HepG2 (cell line): ENCODE measurements around the gene CDC42EP1. TPM values are rescaled to one million over a fixed set of nuclear protein-coding genes. Genes with fewer than 3 reads are reported as not detected.

ENCODE experiments used
- BORCS8-MEF2B ChIP-seq: sonication (generic); formaldehyde crosslinking; IDR thresholded peaks from 2 replicates; pipeline ENCODE4 v1.8.0; 2022; ENCODE audit warnings: mild to moderate bottlenecking, missing genetic modification reagents
- BRD4 ChIP-seq: sonication (generic); formaldehyde crosslinking; IDR thresholded peaks from 2 replicates; pipeline ENCODE4 v1.4.0; 2020; ENCODE audit warnings: missing genetic modification reagents
- DPF2 ChIP-seq: sonication (generic); formaldehyde crosslinking; IDR thresholded peaks from 2 replicates; pipeline ENCODE4 v1.4.0; 2020; ENCODE audit warnings: mild to moderate bottlenecking, low read depth, missing genetic modification reagents, borderline replicate concordance
- FIP1L1 ChIP-seq: fragments of 200-400 bp; formaldehyde crosslinking; IDR thresholded peaks from 2 replicates; pipeline ENCODE4 v1.6.1; 2018; ENCODE audit warnings: low read depth, mild to moderate bottlenecking, low read length, moderate library complexity, borderline replicate concordance; ENCODE audit not compliant: insufficient read depth
- FOXK1 ChIP-seq: sonication (generic); formaldehyde crosslinking; IDR thresholded peaks from 2 replicates; pipeline ENCODE4 v1.4.0; 2020; ENCODE audit warnings: low read depth, missing genetic modification reagents, borderline replicate concordance
- HDAC2 ChIP-seq: sonication (generic); formaldehyde crosslinking; IDR thresholded peaks from 2 replicates; pipeline ENCODE4 v1.4.0; 2020; ENCODE audit warnings: missing genetic modification reagents
- HINFP ChIP-seq: sonication (generic); formaldehyde crosslinking; IDR thresholded peaks from 2 replicates; pipeline ENCODE4 v1.4.0; 2020; ENCODE audit warnings: low read depth, mild to moderate bottlenecking, missing genetic modification reagents
- HNRNPL ChIP-seq: fragments of 200-400 bp; formaldehyde crosslinking; IDR thresholded peaks from 2 replicates; pipeline ENCODE4 v1.6.1; 2017; ENCODE audit warnings: mild to moderate bottlenecking, low read depth, low read length
- KDM2A ChIP-seq: sonication (generic); formaldehyde crosslinking; IDR thresholded peaks from 2 replicates; pipeline ENCODE4 v1.4.0; 2020; ENCODE audit warnings: low read depth, missing genetic modification reagents, borderline replicate concordance
- MAZ ChIP-seq, 2 experiments: sonication (generic) in 1 of 2; formaldehyde crosslinking in 1 of 2; IDR thresholded peaks; 2 replicates each; pipeline versions ENCODE4 v1.5.0 to v1.6.1; 2012 to 2020; ENCODE audit warnings: low read depth in 2 of 2, mild to moderate bottlenecking in 2 of 2, borderline replicate concordance in 1 of 2, improper control_type of control experiment in 1 of 2, low read length in 1 of 2, missing genetic modification reagents in 1 of 2, moderate library complexity in 1 of 2
- MED8 ChIP-seq: sonication (generic); formaldehyde crosslinking; IDR thresholded peaks from 2 replicates; pipeline ENCODE4 v1.8.1; 2023; ENCODE audit warnings: mild to moderate bottlenecking, missing genetic modification reagents; ENCODE audit not compliant: insufficient replicate concordance
- NR2F2 ChIP-seq: IDR thresholded peaks from 2 replicates; pipeline ENCODE4 v1.6.1; 2012; ENCODE audit warnings: low read depth, inconsistent platforms, borderline replicate concordance
- PLRG1 ChIP-seq: fragments of 450-650 bp; conservative IDR thresholded peaks from 2 replicates; pipeline ENCODE4 v1.6.1; 2016
- PPARG ChIP-seq: conservative IDR thresholded peaks from 2 replicates; pipeline ENCODE4 v1.6.1; 2016; ENCODE audit warnings: missing biosample characterization, missing genetic modification reagents
- SRF ChIP-seq: IDR thresholded peaks from 2 replicates; pipeline ENCODE4 v1.6.1; 2011; ENCODE audit warnings: mild to moderate bottlenecking, low read depth, low read length, moderate library complexity
- ZNF660 ChIP-seq: sonication (generic); formaldehyde crosslinking; IDR thresholded peaks from 2 replicates; pipeline ENCODE4 v1.5.1; 2020; ENCODE audit warnings: mild to moderate bottlenecking, low read depth, missing genetic modification reagents, borderline replicate concordance
- ZNF710 ChIP-seq: sonication (generic); formaldehyde crosslinking; IDR thresholded peaks from 2 replicates; pipeline ENCODE4 v1.5.0; 2020; ENCODE audit warnings: mild to moderate bottlenecking, missing genetic modification reagents, borderline replicate concordance
- ZSCAN20 ChIP-seq: sonication (generic); formaldehyde crosslinking; IDR thresholded peaks from 2 replicates; pipeline ENCODE4 v1.4.0; 2020; ENCODE audit warnings: missing genetic modification reagents, mild to moderate bottlenecking, borderline replicate concordance
- polyA plus RNA-seq, 8 experiments: library from polyadenylated mRNA; depleted of rRNA in 3 of 8; stranded (reverse) in 7 of 8; unstranded in 1 of 8; fragments of >200 nt; fragmentation: Illumina TruSeq in 4 of 8; extraction: Trizol in 4 of 8; gene quantifications; 2 replicates each; pipeline versions ENCODE4 v1.2.1 to v1.2.3, GENCODE V29; 2011 to 2016; ENCODE audit warnings: low read depth in 4 of 8, missing spikeins in 1 of 8, mixed read lengths in 1 of 8; ENCODE audit not compliant: insufficient read depth in 1 of 8
- total RNA-seq, 5 experiments: library from RNA; depleted of rRNA; stranded (reverse); fragments of >200 nt; fragmentation: Illumina TruSeq; extraction: Trizol; gene quantifications; 2 replicates each; pipeline ENCODE4 v1.2.3, GENCODE V29; 2016; ENCODE audit warnings: low read depth in 1 of 5
- TF ChIP-seq, protein P1 (sequence below): sonication (generic); formaldehyde crosslinking; IDR thresholded peaks from 2 replicates; pipeline ENCODE4 v1.4.0; 2020; ENCODE audit warnings: low read depth, missing genetic modification reagents

The CDC42EP1 gene
- total and polyA plus RNA-seq, 2 of the 13 experiments (the other 11 are each of a cell fraction or from before 2014, with no cell fraction given): 17.1 to 29.5 TPM

DNA sequence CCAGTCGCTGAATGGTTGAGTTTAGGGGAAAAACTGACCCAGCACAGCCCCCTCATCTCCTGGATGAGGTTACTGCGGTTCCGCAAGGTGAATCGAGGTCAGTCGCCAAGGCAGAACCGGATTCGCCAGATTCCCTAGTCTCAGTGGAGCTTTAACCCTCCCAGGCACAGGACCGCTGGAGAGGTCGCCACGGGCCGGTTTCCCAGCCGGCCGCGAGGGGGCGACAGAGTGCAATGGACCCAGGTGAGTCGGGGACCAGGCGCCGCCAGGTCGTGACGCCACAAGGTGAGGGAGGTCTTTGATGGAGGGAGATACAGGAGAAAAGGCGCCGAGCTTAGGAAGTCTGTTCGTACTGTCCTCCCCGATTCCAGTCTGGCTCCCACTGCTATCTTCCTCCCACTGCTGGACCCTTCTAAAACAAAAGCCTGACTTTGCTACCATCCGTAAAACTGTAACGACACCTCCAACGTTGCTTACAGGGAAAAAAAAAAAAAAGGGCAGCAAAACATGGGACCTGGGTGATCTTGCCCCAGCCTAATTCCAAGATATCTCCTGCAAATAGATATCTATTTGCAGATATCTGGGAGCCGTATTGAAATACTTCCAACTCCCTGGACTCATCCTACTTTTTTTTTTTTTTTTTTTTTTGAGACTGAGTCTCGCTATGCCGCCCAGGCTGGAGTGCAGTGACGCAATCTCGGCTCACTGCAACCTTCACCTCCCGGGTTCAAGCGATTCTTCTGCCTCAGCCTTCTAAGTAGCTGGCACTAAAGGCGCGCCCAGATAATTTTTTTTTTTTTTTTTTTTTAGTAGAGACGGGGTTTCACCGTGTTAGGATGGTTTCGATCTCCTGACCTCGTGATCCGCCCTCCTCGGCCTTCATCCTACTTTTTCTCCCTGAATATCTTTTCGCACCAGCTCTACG, 47.0 kb downstream of the CDC42EP1 start (continued):
- TF ChIP-seq, protein P1, sequence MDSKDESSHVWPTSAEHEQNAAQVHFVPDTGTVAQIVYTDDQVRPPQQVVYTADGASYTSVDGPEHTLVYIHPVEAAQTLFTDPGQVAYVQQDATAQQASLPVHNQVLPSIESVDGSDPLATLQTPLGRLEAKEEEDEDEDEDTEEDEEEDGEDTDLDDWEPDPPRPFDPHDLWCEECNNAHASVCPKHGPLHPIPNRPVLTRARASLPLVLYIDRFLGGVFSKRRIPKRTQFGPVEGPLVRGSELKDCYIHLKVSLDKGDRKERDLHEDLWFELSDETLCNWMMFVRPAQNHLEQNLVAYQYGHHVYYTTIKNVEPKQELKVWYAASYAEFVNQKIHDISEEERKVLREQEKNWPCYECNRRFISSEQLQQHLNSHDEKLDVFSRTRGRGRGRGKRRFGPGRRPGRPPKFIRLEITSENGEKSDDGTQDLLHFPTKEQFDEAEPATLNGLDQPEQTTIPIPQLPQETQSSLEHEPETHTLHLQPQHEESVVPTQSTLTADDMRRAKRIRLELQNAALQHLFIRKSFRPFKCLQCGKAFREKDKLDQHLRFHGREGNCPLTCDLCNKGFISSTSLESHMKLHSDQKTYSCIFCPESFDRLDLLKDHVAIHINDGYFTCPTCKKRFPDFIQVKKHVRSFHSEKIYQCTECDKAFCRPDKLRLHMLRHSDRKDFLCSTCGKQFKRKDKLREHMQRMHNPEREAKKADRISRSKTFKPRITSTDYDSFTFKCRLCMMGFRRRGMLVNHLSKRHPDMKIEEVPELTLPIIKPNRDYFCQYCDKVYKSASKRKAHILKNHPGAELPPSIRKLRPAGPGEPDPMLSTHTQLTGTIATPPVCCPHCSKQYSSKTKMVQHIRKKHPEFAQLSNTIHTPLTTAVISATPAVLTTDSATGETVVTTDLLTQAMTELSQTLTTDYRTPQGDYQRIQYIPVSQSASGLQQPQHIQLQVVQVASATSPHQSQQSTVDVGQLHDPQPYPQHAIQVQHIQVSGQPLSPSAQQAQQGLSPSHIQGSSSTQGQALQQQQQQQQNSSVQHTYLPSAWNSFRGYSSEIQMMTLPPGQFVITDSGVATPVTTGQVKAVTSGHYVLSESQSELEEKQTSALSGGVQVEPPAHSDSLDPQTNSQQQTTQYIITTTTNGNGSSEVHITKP (CRISPR knock-in tag): no peak
- TF ChIP-seq FOXK1 (CRISPR knock-in tag) (no peak), KDM2A (CRISPR knock-in tag) (peak; percentile 81; the same call in 1 of the 2 replicates), HDAC2 (peak; percentile 56), PLRG1 (no peak), NR2F2 (no peak), MED8 (CRISPR knock-in tag) (no peak), ZNF660 (CRISPR knock-in tag) (no peak), FIP1L1 (no peak), ZSCAN20 (CRISPR knock-in tag) (no peak), ZNF710 (CRISPR knock-in tag) (no peak), MAZ (IDR thresholded peaks at IDR 0.05; ENCODE audit: borderline replicate concordance, low read depth, low read length) (no peak), MAZ (CRISPR knock-in tag; IDR thresholded peaks at IDR 0.05; ENCODE audit: low read depth) (peak; percentile 30; the same call in 1 of the 2 replicates), BORCS8-MEF2B (CRISPR knock-in tag) (no peak), PPARG (CRISPR knock-in tag) (no peak), SRF (no peak), HINFP (CRISPR knock-in tag) (peak; percentile 35; the same call in 1 of the 2 replicates), HNRNPL (no peak), BRD4 (CRISPR knock-in tag) (no peak), DPF2 (CRISPR knock-in tag) (no peak)
